SK-N-SH (cell line): ENCODE data around the gene HELB. TPM values are rescaled to one million over a fixed set of nuclear protein-coding genes. Genes with fewer than 3 reads are reported as not detected.

ENCODE experiments used
- CTCF ChIA-PET: fragments of 300-600, 350-600 bp; formaldehyde crosslinking; extraction: SDS; loops from one replicate; lab custom pipeline; 2021; lab: Yijun Ruan, JAX
- POLR2A ChIA-PET: fragments of 350-600 bp; sonication (Branson Sonifier 250); formaldehyde crosslinking; extraction: SDS; loops from one replicate; lab custom pipeline; 2020; ENCODE audit warnings: antibody characterized with exemption, inconsistent platforms; lab: Yijun Ruan, JAX
- DNase-seq: peaks from one replicate; pipeline ENCODE4 v3.0.0; 2012
- H2AFZ ChIP-seq: fragments of 200-600 bp; sonication (generic); 2 replicates; pipeline ENCODE4 v1.8.1; 2016; ENCODE audit warnings: antibody characterized with exemption, mild to moderate bottlenecking, low read depth
- H3F3A ChIP-seq: fragments of 200-600 bp; sonication (generic); replicated peaks from 2 replicates; pipeline ENCODE3; 2016; ENCODE audit warnings: antibody characterized with exemption, mild to moderate bottlenecking; ENCODE audit not compliant: insufficient read depth
- H3K27ac ChIP-seq, 2 experiments: fragments of 200-500 bp in 1 of 2; fragments of 200-600 bp in 1 of 2; sonication (Bioruptor generic) in 1 of 2; sonication (generic), shearing (Covaris generic) in 1 of 2; 2 replicates each; pipeline versions ENCODE4 v1.5.1 to v1.6.1; 2014 to 2016; ENCODE audit warnings: low read depth in 2 of 2, inconsistent platforms in 1 of 2, low read length in 1 of 2, mild to moderate bottlenecking in 1 of 2, mixed read lengths in 1 of 2
- H3K27me3 ChIP-seq: fragments of 200-600 bp; sonication (generic), shearing (Covaris generic); 2 replicates; pipeline ENCODE4 v1.6.1; 2016; ENCODE audit warnings: mixed run types; ENCODE audit not compliant: insufficient read depth
- H3K36me3 ChIP-seq, 2 experiments: fragments of 200-500 bp in 1 of 2; fragments of 200-600 bp in 1 of 2; sonication (Bioruptor generic) in 1 of 2; sonication (generic) in 1 of 2; replicated peaks in 1 of 2; 2 replicates each; pipeline versions ENCODE3 to v1.5.1; 2014 to 2016; ENCODE audit warnings: low read length in 1 of 2, mild to moderate bottlenecking in 1 of 2; ENCODE audit not compliant: insufficient read depth in 2 of 2, control insufficient read depth in 1 of 2
- H3K4me1 ChIP-seq, 2 experiments: fragments of 200-500 bp in 1 of 2; fragments of 200-600 bp in 1 of 2; sonication (Bioruptor generic) in 1 of 2; sonication (generic), shearing (Covaris generic) in 1 of 2; 2 replicates each; pipeline versions ENCODE4 v1.5.1 to v1.6.1; 2014 to 2016; ENCODE audit warnings: low read depth in 1 of 2, low read length in 1 of 2, mixed run types in 1 of 2; ENCODE audit not compliant: insufficient read depth in 2 of 2, control insufficient read depth in 1 of 2
- H3K4me2 ChIP-seq: fragments of 200-600 bp; sonication (generic), shearing (Covaris generic); 2 replicates; pipeline ENCODE4 v1.6.1; 2017; ENCODE audit warnings: mixed run types
- H3K4me3 ChIP-seq, 2 experiments: fragments of 200-500 bp in 1 of 2; fragments of 200-600 bp in 1 of 2; sonication (Bioruptor generic) in 1 of 2; sonication (generic), shearing (Covaris generic) in 1 of 2; 2 replicates each; pipeline versions ENCODE4 v1.5.1 to v1.8.1; 2014 to 2016; ENCODE audit warnings: low read depth in 2 of 2, inconsistent platforms in 1 of 2, low read length in 1 of 2, mild to moderate bottlenecking in 1 of 2, mixed read lengths in 1 of 2, moderate library complexity in 1 of 2
- H3K79me2 ChIP-seq: fragments of 200-600 bp; sonication (generic); 2 replicates; pipeline ENCODE4 v1.8.1; 2017; ENCODE audit warnings: mild to moderate bottlenecking; ENCODE audit not compliant: insufficient read depth
- H3K9ac ChIP-seq: fragments of 200-600 bp; sonication (generic); 2 replicates; pipeline ENCODE4 v1.6.1; 2017; ENCODE audit warnings: mixed run types
- H3K9me2 ChIP-seq: fragments of 200-600 bp; sonication (generic); 2 replicates; pipeline ENCODE4 v1.6.1; 2017; ENCODE audit warnings: mixed run types
- H3K9me3 ChIP-seq: fragments of 200-600 bp; sonication (generic); 2 replicates; pipeline ENCODE4 v1.6.1; 2017; ENCODE audit warnings: mixed run types, mild to moderate bottlenecking, moderate library complexity
- H4K20me1 ChIP-seq: fragments of 200-600 bp; sonication (generic); 2 replicates; pipeline ENCODE4 v1.6.1; 2017; ENCODE audit warnings: mild to moderate bottlenecking, mixed run types; ENCODE audit not compliant: insufficient read depth
- FOSL2 ChIP-seq: IDR thresholded peaks from 2 replicates; pipeline ENCODE4 v1.4.0; 2012; ENCODE audit warnings: low read depth, mild to moderate bottlenecking, moderate library complexity, borderline replicate concordance
- FOXM1 ChIP-seq: IDR thresholded peaks from 2 replicates; pipeline ENCODE4 v1.4.0; 2012; ENCODE audit warnings: low read depth, mild to moderate bottlenecking
- GATA2 ChIP-seq: sonication (generic); formaldehyde crosslinking; IDR thresholded peaks from 2 replicates; pipeline ENCODE4 v1.5.0; 2020; ENCODE audit warnings: mild to moderate bottlenecking, missing genetic modification reagents
- IRF3 ChIP-seq: fragments of 150-350 bp; IDR thresholded peaks from 2 replicates; pipeline ENCODE4 v1.6.1; 2016; ENCODE audit warnings: mild to moderate bottlenecking, low read depth, low read length
- JUND ChIP-seq: IDR thresholded peaks from 2 replicates; pipeline ENCODE4 v1.4.0; 2012
- NFIC ChIP-seq: IDR thresholded peaks from 2 replicates; pipeline ENCODE4 v1.4.0; 2012; ENCODE audit warnings: borderline replicate concordance
- NRF1 ChIP-seq: IDR thresholded peaks from 2 replicates; pipeline ENCODE4 v1.6.1; 2012; ENCODE audit warnings: low read depth, mild to moderate bottlenecking, low read length
- PBX3 ChIP-seq: IDR thresholded peaks from 2 replicates; pipeline ENCODE4; 2012
- RAD21 ChIP-seq: IDR thresholded peaks from 2 replicates; pipeline ENCODE4 v1.6.1; 2012; ENCODE audit warnings: mild to moderate bottlenecking, low read length
- RFX5 ChIP-seq: IDR thresholded peaks from 2 replicates; pipeline ENCODE4 v1.6.1; 2012; ENCODE audit warnings: mild to moderate bottlenecking, improper control_type of control experiment, low read length
- RXRA ChIP-seq: IDR thresholded peaks from 2 replicates; pipeline ENCODE4 v1.4.0; 2012; ENCODE audit warnings: low read depth, mild to moderate bottlenecking, borderline replicate concordance
- SMC3 ChIP-seq: IDR thresholded peaks from 2 replicates; pipeline ENCODE4 v1.6.1; 2012; ENCODE audit warnings: low read depth, low read length, improper control_type of control experiment
- TAF1 ChIP-seq: IDR thresholded peaks from 2 replicates; pipeline ENCODE4 v1.6.1; 2012; ENCODE audit warnings: low read depth, mild to moderate bottlenecking, low read length, moderate library complexity, borderline replicate concordance
- TEAD4 ChIP-seq: IDR thresholded peaks from 2 replicates; pipeline ENCODE4 v1.4.0; 2012; ENCODE audit warnings: mild to moderate bottlenecking, borderline replicate concordance; ENCODE audit not compliant: insufficient read depth
- USF1 ChIP-seq: IDR thresholded peaks from 2 replicates; pipeline ENCODE4 v1.4.0; 2012; ENCODE audit warnings: low read depth, borderline replicate concordance
- USF2 ChIP-seq: fragments of 150-350 bp; IDR thresholded peaks from 2 replicates; pipeline ENCODE4 v1.6.1; 2017; ENCODE audit warnings: antibody characterized with exemption, low read length, low read depth, borderline replicate concordance
- WGBS: methylation state at CpG from one replicate; pipeline ENCODE4 v1.1.6; 2017; ENCODE audit warnings: low lambda C conversion rate; 5-methylcytosine and 5-hydroxymethylcytosine counted together
- polyA plus RNA-seq, 3 experiments: library from polyadenylated mRNA; depleted of rRNA; stranded (reverse); fragments of >200 nt; gene quantifications; 2 replicates each; pipeline ENCODE4 v1.2.3, GENCODE V29; 2012
- TF ChIP-seq, protein P1 (sequence below): fragments of 200-600 bp; sonication (generic); IDR thresholded peaks from 2 replicates; pipeline ENCODE4 v1.6.1; 2017; ENCODE audit warnings: antibody characterized with exemption, mild to moderate bottlenecking, moderate library complexity

Gene HELB
- polyA plus RNA-seq, 1 of the 3 experiments (the other 2 are of a cell fraction), result 0.38 TPM

DNA sequence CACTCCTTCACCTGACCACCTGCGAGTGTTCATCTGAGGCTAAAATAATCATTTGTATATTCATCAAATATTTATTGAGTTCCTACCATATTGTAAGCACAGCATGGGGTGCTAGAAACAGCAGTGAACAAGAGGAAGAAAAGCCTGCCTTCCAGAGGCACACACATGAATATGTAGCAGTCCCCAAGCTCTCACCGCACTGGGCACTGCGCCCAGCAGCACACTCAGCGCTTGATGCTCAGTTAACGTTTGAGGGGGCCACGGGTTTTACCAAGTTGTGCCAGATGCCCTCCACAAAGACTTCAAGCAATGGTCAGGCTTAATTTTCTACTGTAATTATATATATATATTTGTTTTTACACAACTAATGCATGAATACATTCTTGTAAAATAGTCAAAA, 52.0 kb downstream of the HELB start:
- POLR2A ChIA-PET, result no interaction called here

DNA sequence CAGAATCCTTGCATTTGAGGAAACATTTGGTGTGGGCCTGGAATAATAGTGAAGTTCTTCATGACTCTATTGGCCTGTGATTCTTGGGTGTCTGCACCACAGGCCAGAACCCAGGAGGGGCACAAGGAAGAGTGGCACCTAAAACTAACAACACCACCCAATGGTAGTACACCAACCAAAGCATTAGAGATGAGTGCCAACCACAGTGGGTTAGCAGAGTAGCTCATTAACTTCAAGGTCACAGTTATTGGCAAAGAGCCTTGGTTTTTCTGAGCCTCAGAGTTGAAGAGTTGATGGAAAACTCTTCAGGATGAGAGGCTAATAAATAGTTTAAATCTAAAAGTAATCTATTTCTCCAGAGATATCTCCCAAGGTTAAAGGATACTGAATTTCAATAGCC, 57.0 kb downstream of the HELB start:
- CTCF ChIA-PET, result no interaction called here
- no peaks in the 10 kb centered on the region for H3K27me3 ChIP-seq

More for the DNA sequence above, 52.0 kb downstream of the HELB start:
- no peak overlapping the region for H3K27ac ChIP-seq
- H3K36me3 ChIP-seq, result no peaks in the 10 kb centered on the region
- H3K4me2 ChIP-seq, result no peak overlapping the region
- H3K9ac ChIP-seq, result no peak overlapping the region
- no peak for TF ChIP-seq FOXM1
- TF ChIP-seq PBX3, result no peak
- TF ChIP-seq RXRA, result no peak
- no peak for TF ChIP-seq JUND
- TF ChIP-seq USF2, result no peak
- no peak for TF ChIP-seq RFX5
- TF ChIP-seq FOSL2, result no peak
- H3K4me3 ChIP-seq, result no peak overlapping the region
- H3K79me2 ChIP-seq, result no peaks in the 10 kb centered on the region
- no peaks in the 10 kb centered on the region for H3K9me2 ChIP-seq
- DNase-seq, result no peak
- no peak overlapping the region for H2AFZ ChIP-seq
- 76% methylated on average over 6 of the region's 6 CpGs for WGBS
- no peaks in the 10 kb centered on the region for H3F3A ChIP-seq
- H4K20me1 ChIP-seq, result no peaks in the 10 kb centered on the region
- H3K4me1 ChIP-seq, result peaks cover 0 to 8% of the 10 kb centered on the region in 2 experiments; a peak in 1 of 4 replicates
- H3K27me3 ChIP-seq, result no peaks in the 10 kb centered on the region
- CTCF ChIA-PET, result interaction anchor here (0.8 to 5.1 kb wide), 6 partner anchors 9 to 355 kb away, joined by 3 to 84 read pairs (median 13); no protein-coding TSS in a partner anchor
- H3K9me3 ChIP-seq, result no peaks in the 10 kb centered on the region

More for the DNA sequence above, 57.0 kb downstream of the HELB start:
- H3K4me2 ChIP-seq, result no peak overlapping the region
- no peak overlapping the region for H3K27ac ChIP-seq
- H3F3A ChIP-seq, result no peaks in the 10 kb centered on the region
- POLR2A ChIA-PET, result interaction anchor here (0.6 kb wide), 1 partner anchor 37 kb away, joined by 3 read pairs; no protein-coding TSS in a partner anchor
- TF ChIP-seq TEAD4 (no peak), RFX5 (no peak), IRF3 (no peak), GATA2 (CRISPR knock-in tag) (no peak), NFIC (no peak), TAF1 (no peak), SMC3 (no peak), RAD21 (no peak), NRF1 (no peak), FOXM1 (no peak), USF1 (no peak)
- TF ChIP-seq, protein P1, sequence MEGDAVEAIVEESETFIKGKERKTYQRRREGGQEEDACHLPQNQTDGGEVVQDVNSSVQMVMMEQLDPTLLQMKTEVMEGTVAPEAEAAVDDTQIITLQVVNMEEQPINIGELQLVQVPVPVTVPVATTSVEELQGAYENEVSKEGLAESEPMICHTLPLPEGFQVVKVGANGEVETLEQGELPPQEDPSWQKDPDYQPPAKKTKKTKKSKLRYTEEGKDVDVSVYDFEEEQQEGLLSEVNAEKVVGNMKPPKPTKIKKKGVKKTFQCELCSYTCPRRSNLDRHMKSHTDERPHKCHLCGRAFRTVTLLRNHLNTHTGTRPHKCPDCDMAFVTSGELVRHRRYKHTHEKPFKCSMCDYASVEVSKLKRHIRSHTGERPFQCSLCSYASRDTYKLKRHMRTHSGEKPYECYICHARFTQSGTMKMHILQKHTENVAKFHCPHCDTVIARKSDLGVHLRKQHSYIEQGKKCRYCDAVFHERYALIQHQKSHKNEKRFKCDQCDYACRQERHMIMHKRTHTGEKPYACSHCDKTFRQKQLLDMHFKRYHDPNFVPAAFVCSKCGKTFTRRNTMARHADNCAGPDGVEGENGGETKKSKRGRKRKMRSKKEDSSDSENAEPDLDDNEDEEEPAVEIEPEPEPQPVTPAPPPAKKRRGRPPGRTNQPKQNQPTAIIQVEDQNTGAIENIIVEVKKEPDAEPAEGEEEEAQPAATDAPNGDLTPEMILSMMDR, result no peak
- H4K20me1 ChIP-seq, result no peaks in the 10 kb centered on the region
- H3K4me3 ChIP-seq, result no peak overlapping the region
- peaks cover 0 to 11% of the 10 kb centered on the region in 2 experiments; a peak in 1 of 4 replicates for H3K4me1 ChIP-seq
- H3K9ac ChIP-seq, result no peak overlapping the region
- H3K36me3 ChIP-seq, result no peaks in the 10 kb centered on the region
- no peak for DNase-seq
- H2AFZ ChIP-seq, result no peak overlapping the region
- no peaks in the 10 kb centered on the region for H3K79me2 ChIP-seq
- no peaks in the 10 kb centered on the region for H3K9me2 ChIP-seq
- no peaks in the 10 kb centered on the region for H3K9me3 ChIP-seq
